GM20000 (cell line): Measurements from ENCODE around the gene NDOR1.

Source experiments
- DNase-seq: peaks from one replicate; pipeline ENCODE4 v3.0.0; 2012; ENCODE audit warnings: low spot score
- TF ChIP-seq, protein P1 (sequence below): IDR thresholded peaks from 2 replicates; pipeline ENCODE4 v1.5.1; 2012; ENCODE audit warnings: mild to moderate bottlenecking, control low read depth; ENCODE audit errors: extremely low read depth, missing control alignments

Gene NDOR1

DNA sequence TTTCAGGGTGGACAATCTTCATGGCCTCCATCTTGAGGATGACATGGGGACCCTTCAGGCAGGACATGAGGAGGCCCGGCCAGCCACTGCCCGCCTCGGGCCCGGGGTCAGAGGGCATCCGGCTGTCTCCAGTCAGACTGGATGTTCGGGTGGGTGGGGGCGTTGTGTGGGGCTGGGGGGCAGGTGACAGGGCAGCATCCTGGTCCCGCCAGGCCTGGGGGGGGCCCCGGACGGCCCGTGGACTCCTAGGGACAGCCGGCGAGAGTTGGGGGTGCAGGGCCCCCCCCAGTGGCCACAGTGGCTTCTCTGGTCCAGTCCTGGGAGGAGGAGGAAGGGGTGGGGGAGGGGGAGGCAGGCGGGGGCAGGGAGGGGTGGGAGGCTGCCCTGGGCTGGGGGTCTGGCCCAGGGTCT, 15.6 kb downstream of the NDOR1 start:
- no peak for DNase-seq

DNA sequence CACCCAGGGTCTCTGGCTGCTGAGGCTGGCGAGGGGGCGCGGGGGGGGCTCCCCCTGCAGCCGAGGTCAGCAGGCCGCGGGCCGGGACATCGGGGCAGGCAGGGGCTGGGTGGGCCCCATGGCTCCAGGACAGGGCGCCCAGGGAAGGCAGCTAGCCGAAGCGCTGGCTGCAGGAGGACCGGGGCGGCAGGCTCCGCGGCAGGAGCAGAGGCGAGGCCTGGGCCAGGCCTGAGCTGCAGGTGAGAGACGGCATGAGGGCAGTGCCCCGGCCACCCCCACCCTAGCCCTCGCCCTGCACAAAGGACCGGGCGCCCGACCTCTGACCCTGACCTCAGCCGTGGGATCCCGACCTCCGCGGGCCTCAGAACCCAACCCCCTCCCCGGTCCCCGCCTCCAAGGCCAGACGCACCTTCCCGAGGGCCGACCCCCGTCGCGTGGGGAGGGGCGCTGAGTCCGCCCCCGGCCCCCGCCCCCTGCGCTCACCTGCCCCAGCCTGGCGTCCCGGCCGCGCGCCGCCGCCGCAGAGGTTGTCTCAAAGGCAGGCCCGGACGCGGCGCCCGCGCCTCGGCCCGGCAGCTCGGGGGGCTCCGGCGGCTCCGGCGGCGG, 16.1 kb downstream of the NDOR1 start:
- DNase-seq: peak; percentile 58
- TF ChIP-seq, protein P1, sequence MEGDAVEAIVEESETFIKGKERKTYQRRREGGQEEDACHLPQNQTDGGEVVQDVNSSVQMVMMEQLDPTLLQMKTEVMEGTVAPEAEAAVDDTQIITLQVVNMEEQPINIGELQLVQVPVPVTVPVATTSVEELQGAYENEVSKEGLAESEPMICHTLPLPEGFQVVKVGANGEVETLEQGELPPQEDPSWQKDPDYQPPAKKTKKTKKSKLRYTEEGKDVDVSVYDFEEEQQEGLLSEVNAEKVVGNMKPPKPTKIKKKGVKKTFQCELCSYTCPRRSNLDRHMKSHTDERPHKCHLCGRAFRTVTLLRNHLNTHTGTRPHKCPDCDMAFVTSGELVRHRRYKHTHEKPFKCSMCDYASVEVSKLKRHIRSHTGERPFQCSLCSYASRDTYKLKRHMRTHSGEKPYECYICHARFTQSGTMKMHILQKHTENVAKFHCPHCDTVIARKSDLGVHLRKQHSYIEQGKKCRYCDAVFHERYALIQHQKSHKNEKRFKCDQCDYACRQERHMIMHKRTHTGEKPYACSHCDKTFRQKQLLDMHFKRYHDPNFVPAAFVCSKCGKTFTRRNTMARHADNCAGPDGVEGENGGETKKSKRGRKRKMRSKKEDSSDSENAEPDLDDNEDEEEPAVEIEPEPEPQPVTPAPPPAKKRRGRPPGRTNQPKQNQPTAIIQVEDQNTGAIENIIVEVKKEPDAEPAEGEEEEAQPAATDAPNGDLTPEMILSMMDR: no peak

More for the DNA sequence above, 15.6 kb downstream of the NDOR1 start:
- TF ChIP-seq, protein P1: no peak

DNA sequence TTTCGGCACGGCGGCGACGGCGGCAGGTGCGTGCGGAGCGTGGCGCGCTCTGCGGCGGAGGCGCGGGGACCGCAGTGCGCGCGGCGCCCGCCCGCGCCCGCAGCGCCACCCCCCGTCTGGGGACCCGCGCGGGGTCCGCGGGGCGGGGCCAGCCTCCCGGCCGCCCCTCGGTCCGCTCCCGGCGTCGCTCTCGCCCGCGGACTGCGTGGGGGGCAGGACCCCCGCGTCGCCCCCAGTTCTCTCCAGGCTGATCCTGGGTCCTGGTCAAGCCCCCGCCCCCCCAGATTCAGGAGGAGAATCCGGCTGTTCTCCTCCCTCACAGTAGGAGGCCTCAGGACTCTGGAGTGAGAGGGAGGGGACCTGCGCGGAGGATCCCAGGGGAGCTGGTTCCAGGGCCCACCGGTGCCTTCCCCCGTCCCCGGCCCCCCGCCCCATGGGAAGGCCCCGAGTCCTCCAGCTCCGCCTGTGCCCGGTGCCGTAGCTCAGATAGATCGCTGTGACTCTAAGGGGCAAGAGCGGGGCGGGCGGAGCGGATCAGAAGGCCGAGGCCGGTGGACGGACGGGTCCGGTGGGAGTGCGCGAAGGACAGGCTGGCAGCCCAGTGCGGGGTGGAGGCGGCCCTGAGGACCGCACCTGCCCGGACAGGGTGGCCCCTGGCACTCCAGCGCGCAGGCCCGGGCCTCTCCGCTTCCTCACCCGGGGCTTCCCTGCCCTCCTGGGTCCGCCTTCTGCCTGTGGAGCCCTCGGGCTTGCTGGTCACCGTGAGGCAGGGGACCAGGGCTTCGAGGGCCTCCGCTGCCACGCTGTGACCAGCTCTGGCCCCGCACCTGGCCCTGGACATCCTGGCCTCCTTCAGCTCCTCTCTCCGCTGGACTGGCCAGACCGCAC, 16.9 kb downstream of the NDOR1 start, which contains the start of gene RNF208:
TSS of gene RNF208 (minus strand) at position 51 of the 888 bp plus-strand sequence. CDS start 1,028 bp downstream, outside the sequence.
- TF ChIP-seq, protein P1: no peak
- DNase-seq: peak; percentile 65

DNA sequence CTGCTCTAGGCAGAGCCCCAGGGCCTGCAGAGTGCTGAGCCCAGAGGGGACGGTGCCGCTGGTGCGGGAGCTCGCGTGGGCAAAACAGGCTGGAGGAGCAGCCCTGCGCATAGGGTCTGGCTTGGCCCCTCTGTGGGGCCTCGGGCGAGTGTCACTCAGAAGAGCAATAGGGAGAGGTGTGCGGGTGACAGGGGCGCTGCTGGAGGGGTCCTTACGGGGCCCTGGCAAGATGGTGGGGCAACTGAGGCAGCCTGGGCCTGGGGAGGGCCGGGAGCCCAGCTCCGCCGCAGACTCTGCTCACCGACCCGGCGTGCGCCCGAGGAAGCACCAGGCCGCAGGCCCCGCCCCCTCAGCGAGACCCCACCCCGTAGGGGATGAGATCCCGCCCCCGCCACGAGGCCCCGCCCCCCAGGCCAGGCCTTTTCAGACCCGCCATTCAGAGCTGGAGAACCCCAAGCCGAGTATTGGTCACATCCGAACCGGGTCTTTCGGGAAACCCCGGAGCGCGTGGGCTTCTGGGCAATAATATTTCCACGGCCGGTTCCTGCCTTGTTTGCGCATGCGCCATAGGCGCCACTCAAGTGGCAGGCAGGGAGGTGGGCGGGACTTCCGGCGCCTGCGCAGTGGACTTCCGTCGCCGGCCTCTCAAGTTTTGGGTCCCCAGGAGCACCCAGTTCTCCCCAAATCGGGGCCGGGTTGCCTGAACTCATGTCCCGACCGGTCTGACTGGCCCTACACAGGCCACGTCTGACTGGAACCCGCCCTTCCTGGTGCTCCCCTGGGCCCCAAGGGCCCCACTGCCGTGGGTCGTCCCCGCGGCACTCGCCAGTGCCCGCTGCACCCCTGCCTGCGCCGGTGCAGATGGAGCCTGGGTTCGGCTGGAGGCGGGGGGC, 17.8 kb downstream of the NDOR1 start:
- TF ChIP-seq, protein P1: no peak
- DNase-seq: peak; percentile 99

DNA sequence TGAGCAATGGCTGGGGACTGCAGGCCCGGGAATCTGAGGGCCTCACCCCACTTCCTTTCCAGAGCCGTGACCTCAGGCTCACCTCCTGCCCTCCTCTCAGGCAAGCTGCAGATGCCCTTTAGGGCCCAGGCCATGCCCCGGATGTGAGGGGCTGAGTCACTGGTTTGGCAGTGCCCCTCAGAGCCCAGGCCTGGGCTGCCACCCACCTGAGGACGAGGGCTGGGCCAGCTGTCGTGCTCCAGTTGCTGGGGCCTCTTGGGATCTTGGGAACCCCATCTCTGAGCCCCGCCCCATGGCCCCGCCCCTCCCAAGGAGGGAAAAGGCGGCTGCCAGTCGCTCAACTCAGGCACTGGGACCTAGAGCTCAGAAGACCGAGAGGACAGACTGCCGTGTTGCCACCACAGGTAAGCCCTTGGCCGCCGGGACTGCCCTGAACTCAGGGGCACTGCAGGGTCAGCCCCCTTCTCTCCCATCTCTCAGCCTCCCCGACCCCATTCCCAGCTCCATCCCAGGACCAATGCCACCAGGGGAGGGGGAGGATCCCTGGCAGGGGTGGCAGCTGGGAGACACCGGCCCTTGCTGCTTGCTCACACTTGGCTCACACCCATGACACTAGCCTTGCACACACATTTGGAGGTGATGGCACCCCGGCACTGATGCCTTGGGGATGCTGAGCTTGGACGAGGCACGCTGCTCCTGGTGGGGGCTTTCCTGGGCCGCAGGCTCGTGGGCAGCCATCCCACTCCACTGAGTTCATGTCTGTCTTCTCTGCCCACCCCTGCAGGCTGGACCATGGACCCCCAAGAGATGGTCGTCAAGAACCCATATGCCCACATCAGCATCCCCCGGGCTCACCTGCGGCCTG, 19.6 kb downstream of the NDOR1 start, which contains the start of gene CYSRT1:
TSS of gene CYSRT1 (plus strand) at position 345 of the 865 bp plus-strand sequence. CDS start at position 793, 448 bp downstream.
- DNase-seq: no peak
- TF ChIP-seq, protein P1: no peak

DNA sequence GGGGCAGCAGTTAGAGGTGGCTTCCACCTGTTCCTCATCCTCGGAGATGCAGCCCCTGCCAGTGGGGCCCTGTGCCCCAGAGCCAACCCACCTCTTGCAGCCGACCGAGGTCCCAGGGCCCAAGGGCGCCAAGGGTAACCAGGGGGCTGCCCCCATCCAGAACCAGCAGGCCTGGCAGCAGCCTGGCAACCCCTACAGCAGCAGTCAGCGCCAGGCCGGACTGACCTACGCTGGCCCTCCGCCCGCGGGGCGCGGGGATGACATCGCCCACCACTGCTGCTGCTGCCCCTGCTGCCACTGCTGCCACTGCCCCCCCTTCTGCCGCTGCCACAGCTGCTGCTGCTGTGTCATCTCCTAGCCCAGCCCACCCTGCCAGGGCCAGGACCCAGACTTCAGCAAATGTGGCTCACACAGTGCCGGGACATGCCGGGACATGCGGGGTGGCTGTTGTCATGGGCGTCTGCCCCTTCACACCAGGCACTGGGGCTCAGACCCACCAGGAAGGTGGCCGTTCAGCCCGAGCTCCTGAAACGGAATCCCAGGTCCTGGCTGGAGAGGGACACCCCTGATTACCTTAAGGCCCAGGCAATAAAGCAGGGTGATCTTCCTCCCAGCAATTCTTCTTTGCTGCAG, 20.3 kb downstream of the NDOR1 start:
- TF ChIP-seq, protein P1: no peak
- DNase-seq: no peak
